ENCODE results near the gene APOM.

APOM gene

DNA sequence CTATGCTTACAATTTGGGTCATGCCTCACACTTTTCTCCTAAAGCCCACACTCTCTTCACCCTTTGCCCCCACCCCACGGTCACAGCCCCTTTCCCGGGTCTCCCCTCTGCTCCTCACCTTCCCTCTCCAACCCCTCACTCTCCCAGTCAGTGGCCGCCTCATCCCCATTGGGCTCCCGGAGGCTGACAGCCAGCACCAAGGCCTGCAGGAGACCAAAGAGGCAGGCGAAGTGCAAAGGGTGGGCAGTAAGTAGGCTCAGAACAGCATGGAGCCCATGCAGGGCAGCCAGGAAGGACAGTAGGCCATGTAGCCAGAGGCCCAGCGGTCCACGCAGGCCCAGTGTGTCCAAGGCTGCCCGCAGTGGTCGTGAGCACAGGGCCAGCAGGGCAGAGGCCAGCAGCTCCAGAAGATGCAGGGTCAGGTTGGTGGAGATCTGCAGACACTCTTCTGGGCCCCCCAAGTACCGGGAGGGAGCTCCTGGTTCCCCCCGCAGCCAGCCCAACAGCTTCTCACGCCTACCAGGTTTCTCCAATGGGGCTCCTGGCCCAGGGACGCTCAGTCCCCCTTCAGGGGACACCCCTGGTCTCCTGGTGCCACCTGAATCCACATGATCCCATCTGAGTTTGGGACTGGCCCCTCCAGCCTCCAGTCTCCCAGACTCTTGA lies 3.4 kb downstream of the APOM start:
- FAIRE-seq: no peak

DNA sequence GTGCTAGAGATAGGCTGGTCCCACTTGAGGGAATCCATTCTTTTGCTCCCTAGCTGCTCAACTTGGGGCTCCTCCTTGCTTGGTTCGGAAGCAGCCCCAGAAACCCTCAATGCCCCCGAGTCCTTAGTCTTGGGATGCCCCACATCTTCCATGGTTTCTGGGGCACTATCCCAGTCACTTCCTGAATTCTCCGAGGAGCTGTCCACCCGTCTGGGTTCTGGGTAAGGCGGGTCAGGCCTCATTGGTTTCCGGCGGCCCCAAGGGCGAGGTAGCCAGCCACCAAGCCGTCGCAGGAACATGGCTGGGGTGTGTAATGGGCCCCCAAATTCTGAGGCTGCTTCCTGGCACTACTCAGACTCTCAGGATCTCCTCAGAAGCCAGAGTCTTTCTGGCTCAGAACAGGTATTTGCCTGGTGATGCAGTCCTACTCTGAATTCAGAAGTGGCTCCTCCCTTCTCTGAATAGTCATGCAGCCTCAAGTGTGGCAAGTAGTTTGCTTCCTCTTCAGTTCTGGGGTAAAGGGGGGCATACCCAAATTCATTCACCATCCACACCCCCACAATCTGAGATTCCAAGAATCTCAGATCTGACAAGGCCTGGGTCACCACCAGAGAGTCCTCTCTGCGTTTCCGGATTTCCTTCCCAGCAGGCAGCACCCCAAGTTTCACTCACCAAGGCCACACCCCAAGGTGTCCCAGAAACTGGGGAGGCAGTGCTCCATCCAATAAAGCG lies 4.1 kb downstream of the APOM start:
- FAIRE-seq: no peak

DNA sequence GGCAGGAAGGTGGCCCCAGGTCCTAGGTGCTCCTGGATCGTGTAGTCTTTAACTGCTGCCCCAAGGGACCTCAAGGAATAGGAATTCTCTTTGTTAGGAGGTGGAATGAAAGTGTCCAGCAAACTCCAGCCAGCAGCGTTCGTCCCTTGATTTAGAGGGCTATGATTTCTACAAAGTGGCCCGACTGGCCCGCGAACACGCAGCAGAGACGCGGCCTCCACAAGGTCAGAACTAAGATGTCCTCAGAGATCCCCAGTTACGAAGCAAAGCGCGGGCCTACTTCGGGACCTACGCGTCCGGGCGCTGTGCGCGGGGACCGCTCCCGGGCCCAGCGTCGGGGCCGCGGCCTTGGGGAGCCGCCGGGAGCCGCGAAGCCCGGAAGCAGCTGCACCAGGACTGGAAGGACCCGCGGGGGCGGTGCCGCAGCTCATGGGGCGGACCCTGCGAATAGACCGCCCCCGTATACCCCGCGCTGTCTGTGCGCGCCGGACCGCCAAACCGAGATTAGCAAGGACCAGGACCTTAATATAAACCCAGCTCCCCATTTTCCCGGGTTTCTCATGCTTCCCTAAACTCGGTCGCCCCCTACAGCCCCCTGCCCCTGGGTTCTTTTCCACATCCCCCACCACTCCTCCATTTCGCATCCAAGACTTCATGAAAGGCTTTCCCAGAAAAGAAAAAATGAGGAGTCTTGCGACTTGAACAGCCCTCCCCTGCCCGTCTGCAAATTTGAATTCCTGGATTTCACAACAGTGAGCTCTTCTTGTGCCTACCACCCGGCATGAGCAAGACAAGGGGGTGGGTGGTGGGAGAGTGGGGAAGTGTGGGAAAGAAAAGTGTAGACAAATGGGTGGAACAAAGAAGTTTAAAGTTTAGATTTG lies 4.9 kb downstream of the APOM start, which contains the start of gene C6orf47:
C6orf47 (minus strand) TSS at position 398 of the 881 bp plus-strand sequence. CDS start 831 bp downstream, outside the sequence.
- FAIRE-seq: no peak

DNA sequence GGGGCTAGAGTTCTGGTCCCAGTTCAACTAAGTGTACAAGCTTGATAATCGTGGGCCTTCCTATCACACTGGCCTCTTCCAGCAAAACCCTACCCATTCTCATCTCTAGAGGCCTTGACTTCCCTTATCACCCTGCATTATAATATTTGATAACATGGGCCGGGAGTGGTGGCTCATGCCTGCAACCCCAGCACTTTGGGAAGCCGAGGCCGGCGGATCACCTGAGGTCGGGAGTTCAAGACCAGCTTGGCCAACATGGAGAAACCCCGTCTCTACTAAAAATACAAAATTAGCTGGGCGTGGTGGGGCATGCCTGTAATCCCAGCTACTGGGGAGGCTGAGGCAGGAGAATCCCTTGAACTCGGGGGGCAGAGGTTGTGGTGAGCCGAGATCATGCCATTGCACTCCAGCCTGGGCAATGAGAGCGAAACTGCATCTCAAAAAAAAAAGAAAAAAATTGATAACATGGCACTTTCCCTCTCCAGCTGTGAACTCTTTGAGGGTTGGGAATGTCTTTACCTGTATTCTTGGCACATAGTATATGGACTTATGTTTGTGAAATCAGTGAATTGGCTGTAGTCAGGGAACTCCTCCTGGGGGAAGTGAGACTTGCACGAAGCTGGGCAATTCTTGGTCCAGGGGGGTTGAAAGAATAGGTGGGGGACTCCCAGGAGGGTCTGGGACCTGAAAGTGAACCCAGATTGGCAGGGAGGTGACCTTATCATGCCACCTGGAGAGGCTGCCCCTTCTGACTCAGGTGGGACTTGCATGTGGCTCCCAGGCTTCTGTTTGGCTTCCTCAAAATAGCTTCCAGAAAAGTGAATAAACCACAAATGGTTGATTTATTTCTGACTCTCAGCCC lies 5.8 kb downstream of the APOM start:
- no peak for FAIRE-seq

DNA sequence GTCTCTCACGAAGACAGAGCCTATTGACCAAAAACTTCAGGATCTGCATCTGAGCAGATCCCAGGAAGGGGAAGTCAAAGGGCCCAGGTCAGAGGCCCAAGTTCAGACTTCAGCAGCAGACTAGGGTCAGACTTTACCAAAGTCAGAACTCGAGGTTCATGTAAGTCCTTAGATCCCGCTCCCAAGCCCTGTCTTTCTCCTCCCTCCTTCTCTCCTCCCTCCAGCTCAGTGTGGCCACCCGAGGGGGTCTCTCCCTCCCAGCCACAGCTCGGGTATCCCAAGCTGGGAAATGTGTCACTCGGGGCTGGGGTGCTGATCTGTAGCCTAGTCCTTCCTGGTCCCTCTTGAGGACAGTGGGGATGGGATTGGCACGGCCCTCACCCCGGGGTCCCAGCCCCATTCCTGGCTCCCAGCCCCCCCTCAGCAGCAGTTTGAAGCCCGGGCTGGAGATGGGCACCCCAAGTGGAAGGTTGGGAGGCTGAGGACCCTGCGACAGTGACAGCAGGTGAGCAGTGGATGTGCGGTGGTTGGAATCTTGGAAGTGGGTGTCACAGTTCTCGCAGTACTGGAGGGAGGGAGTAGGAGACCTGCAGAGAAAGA lies 6.5 kb downstream of the APOM start:
- no peak for FAIRE-seq

DNA sequence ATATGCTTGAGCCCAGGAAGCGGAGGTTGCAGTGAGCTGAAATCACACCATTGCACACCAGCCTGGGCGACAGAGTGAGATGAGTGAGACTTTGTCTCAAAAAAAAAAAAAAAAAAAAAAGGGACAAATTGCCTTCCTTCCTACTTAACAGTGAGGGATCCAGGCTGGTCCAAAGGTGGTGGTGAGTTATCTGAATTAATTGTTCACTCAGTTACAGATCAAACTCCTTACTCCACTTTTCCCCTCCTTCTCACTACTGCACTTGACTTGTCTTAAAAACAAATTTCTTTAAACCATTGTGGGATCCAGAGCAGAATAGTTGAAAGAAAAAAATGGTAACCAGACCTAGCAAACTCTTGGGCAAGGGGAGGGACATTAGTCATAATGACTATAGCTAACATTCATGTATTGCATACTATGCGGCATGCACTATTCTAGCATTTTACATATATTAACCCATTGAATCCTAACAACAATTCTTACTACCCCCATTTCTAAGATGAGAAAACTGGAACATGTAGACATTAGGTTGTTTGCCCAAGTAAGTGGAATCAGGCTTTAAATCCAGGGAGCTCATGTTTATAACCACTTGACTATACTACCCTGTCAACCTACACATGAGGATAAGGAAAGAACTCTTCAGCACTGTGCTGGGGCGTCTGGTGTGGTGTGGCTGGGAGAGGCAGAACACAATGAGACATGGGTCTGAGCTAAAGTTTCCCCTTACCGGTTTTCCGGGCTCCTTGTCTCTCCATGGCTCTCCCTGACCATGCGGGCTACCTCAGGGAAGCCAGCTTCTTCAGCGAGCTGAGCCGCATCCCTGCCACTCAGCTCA lies 7.6 kb downstream of the APOM start:
- no peak for FAIRE-seq

DNA sequence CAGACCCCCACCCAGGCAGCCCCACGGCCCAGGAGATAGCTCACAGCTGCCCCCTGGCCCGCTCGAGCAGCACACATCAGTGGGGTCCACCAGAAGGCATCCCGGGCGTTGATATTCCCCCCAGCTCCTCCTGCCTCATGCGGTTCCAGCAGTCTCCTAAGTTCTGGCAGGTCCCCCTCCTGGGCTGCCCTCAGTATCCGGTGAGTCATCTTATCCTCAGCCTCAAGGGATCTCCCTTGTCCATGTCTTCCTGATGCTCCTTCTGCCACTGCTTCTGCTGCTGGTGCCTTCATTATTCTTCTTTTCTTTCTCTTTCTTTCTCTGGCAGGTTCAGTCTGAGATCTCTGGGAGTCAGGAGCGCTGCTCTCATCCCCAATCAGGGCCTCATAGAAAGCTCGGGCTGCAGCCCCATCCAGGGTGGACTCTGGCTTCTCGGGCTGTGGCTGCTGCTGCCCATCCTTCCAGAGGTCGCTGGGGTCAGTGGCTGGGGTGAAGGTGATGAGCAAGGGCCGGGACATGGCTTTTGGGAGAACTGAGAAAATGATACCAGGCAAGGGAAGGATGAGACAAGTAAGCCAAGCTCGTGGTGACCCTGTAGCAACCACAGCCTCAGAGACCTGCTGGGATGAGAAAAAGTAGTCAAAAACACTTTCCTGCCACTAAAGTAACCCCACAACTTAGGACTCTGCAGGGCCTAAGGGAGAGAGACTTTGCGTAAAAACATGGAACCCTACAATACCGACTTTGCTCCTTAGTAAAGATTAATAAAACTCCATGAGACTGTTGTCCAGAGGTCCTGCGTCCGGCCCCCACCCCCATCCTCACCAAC lies 8.5 kb downstream of the APOM start:
- no peak for FAIRE-seq

DNA sequence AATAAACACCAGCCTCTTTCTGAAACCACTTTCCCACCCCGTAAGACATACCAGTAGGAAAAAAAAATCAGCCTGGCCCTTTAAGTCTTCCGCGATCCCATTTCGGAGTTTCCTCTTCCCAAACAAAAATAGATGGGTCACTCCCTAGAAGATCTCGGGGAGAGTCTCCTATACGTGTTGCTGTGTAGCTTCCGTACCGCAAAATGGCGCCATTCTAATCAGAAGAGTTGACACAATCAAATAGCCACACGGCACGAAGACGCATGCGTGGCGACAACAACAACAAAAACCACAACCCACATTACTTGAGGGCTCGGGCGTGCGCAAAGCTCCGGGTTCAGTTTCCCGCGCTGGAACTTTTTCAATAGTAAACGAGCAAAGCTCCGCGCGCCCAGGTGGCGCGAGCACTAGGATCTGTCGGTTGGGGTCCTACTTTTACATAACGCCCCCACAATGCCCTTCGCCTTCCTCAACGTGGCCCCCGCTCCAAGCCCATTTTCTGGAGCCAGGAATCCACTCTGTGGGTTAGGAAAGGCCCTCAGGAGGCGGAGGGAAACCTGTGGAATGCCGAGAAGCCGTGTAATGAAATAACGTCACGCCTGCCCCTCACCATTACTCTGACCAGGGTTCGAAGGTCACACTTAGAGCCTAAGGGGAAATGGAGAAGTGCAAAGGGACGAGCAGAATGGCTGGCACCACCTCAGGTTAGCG lies 9.3 kb downstream of the APOM start, which contains the start of gene GPANK1:
GPANK1 (minus strand) TSS at position 208 of the 711 bp plus-strand sequence. CDS start 519 bp downstream, outside the sequence.
- FAIRE-seq: peak; percentile 53

DNA sequence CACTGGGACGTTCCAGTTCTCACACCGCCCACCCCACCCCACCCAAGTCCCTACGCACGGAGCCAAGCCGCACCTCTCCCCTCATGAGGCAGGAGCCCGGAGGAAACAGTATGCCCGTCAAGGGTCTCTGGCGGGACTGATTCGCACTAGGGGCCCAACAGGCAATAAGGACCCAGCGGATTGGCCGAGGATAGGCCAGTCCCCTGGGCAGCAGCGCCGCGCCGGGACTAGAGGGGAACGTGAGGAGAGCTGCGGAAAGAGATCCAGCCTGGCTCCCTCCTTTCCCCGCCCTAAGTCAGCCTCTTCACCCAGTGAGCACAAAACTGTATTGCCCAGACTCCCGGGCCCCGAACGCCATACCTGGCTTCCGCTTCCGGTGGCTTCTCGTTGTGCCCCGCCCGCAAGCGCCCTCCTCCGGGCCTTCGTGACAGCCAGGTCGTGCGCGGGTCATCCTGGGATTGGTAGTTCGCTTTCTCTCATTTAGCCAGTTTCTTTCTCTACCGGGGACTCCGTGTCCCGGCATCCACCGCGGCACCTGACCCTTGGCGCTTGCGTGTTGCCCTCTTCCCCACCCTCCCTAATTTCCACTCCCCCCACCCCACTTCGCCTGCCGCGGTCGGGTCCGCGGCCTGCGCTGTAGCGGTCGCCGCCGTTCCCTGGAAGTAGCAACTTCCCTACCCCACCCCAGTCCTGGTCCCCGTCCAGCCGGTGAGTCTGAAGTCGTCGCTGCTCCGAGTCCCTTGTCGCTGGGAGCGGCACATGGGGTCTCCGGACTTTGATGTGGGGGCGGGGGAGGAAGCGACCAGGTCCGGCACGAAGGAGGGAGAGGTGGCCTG lies 10.0 kb downstream of the APOM start, which contains the start of gene CSNK2B:
CSNK2B (plus strand) TSS at position 580 of the 836 bp plus-strand sequence. CDS start 752 bp downstream, outside the sequence.
- FAIRE-seq: peak; percentile 69

DNA sequence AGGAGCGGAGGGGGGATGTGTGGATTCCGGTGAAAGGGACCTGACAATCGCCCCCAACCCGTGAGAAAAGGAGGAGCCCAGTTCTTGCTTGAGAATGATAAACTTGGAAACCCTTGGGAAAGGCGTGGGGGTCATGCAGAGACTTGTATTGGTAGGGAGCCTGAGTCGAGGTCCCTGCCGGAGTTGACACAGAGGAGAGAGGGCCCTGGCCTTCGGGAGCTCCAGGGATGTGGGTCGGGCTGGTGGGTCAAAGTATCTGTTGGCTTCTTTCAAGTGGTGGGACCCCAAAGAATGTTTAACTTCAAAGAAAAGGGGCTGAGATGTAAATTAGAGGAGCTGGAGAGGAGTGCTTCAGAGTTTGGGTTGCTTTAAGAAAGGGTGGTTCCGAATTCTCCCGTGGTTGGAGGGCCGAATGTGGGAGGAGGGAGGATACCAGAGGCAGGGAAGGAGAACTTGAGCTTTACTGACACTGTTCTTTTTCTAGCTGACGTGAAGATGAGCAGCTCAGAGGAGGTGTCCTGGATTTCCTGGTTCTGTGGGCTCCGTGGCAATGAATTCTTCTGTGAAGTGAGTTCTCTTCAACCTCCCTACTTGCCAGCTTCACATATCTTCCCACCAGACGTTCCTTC lies 10.8 kb downstream of the APOM start:
- FAIRE-seq: no peak

DNA sequence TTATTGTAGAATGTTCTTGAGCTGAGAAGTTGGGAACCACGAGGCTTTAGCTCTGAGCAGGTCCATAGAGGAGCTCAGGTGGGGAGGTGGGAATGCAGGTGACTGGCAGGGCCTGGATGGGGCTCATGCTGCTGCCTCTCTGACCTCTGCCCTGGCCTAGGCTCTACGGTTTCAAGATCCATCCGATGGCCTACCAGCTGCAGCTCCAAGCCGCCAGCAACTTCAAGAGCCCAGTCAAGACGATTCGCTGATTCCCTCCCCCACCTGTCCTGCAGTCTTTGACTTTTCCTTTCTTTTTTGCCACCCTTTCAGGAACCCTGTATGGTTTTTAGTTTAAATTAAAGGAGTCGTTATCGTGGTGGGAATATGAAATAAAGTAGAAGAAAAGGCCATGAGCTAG lies 14.0 kb downstream of the APOM start, which contains the start of gene LY6G5B:
LY6G5B (plus strand) TSS at position 301 of the 400 bp plus-strand sequence. CDS start 975 bp downstream, outside the sequence.
- FAIRE-seq: no peak

DNA sequence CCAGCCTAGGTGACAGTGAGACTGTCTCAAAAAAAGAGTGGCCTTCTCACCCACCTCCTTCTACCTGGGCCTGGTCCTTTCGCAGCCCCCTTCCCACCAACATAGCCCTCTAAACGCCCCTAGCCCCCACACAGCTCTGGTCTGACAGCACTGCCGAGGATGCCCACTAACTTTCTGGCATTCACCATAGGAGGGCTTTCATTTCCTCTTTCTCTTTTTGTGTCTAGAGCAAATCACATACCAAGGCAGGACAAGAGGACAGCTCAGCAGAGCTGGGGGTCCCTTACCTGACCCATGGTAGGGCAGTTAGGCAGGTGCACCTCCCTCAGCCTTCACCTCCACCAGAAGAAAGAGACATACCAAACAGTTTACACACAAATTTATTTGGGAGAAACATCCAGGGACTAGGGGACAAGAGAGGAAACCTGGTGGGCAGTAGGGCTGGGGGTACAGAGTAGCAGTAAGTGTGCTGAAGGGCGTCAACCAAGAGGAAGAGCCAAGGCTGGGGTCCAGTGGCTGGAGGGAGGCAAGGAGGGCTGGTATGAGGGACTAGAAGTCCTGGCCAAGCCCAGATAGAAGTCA lies 20.7 kb downstream of the APOM start:
- FAIRE-seq: no peak

DNA sequence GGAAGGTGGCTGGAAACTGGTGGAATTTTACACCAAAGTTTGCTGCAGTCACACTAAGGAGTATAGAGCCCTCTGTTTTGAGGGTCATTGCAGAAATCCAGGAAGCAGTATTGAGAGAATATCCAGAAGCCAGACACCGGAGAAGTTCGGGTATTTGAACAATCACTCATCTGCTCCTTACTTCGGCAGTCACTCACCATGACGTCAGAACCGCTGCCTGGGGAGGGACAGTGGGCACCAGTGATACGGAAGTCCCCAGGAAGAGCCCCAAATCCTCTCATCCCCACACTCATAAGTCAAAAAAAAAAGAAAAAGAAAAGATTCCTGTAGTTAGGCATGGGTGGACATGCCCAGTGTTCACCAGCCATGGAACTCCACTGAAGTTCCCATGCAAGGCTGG lies 21.2 kb downstream of the APOM start:
- FAIRE-seq: no peak

DNA sequence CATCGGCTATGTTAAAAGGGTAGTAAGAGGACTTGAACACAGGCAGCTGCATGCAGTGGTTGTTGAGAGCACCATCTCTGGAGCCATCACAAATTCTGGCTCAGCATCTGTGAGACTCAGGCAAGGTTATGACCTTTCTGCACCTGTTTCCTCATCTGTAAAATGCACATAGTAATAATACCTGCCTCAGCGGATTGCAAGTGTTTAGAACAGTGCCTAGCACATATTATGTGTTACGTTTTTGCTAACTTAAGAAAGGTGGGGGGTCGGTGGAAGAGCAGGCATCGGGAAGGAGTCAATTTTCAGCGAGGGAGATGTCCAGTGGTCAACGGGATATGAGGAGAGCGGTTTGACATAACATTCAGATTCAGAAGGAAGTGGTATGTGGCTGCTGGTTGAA lies 22.3 kb downstream of the APOM start:
- FAIRE-seq: no peak

DNA sequence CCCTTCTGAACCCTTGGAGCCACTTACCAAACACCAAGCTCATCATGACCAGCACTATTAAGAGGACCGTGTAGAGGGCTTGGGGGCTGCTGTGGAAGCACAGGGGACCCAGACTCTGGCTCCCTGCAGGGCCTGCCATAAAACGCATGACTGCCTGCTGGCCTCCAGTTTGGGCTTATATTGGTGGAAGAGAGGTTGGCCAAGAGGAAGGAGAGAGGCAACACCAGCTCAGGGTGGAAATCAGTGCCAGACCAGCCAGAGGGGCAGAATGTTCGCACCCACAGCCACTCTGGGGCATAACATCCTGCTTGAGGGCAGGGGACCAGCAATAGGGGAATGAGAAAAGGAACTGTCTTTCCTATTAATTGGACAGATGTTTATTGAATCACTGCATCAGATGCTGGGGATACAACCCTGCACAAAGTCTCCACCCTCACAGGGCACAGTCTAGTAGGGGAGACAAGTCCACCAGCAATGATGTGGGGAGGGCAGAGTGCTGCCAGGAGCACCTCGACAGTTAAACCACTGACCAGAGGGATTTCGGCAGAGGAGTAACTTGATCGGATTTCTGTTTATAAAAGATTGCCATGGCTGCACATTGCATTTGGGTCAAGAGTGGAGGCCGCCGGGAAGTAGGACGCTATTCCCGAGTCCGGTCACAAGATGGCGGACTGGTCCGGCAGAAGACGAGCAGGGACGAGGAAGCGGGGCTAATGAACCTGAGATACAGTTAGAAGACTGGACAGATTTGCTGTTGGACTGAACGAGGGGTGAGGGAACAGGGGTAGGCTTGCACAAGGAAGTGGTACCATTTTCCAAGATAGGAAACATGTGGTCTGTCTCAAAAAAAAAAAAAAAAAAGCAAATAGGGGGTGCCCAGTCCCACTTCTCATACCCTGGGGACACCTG lies 24.8 kb downstream of the APOM start, which contains the start of gene LY6G5C:
LY6G5C (minus strand) TSS at position 842 of the 909 bp plus-strand sequence; CDS start at position 148, 694 bp downstream.
- no peak for FAIRE-seq

DNA sequence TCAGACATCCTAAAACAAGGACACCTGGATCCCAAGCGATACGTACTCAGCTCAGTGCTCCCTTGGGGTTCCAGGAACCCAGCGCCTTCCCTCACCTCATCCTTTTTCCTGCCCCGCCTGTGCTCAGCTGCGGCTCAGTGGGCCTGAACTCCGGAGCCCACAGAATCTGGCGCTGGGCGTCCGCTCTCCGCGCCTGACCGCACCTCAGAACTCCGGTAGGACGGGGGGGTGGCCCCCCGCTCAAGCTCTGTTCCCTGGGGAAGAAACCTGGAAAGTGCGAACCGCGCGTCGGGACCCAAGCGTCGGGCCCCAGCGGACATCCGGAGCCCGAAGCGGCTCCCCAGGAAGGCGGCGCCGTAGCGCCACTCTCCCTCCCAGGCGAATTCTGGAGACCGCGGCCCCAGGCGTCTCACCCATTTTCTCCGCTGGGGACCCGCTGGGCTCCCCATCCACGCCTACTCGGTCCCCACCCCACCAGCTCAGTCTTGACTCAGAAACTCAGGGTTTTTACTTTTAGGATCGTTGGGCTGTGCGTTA lies 25.5 kb downstream of the APOM start:
- FAIRE-seq: no peak
